Stimulated activated naive CD8-positive, alpha-beta T cell treated with anti-CD3 and anti-CD28 coated beads, Interleukin-15, amount 100 ng/mL, for 72 hours (primary cell): ENCODE results near the gene GRIK1.

Source experiments
- ATAC-seq: fragments of 150-1000 bp; cut with Tn5 transposase; 2 replicates; pipeline ENCODE4 v1.10.0; 2021; ENCODE audit warnings: mild to moderate bottlenecking, moderate library complexity
- DNase-seq, 2 donors: peaks; one replicate each; pipeline ENCODE4 v3.0.0; 2021 to 2022
- H3K27ac Mint-ChIP-seq, 2 donors: one replicate each; pipeline ENCODE4 v1.8.0; 2022; ENCODE audit warnings: mild to moderate bottlenecking in 2 of 2, mixed read lengths in 2 of 2, moderate library complexity in 2 of 2
- H3K27me3 Mint-ChIP-seq: one replicate; pipeline ENCODE4 v1.8.0; 2022; ENCODE audit warnings: mixed read lengths
- H3K4me1 Mint-ChIP-seq: one replicate; pipeline ENCODE4 v1.8.0; 2022; ENCODE audit warnings: mild to moderate bottlenecking, mixed read lengths
- H3K4me3 Mint-ChIP-seq, 2 donors: one replicate each; pipeline ENCODE4 v1.8.0; 2022; ENCODE audit warnings: mild to moderate bottlenecking in 2 of 2, mixed read lengths in 2 of 2, moderate library complexity in 1 of 2
- H3K9me3 Mint-ChIP-seq, 2 donors: one replicate each; pipeline ENCODE4 v1.8.0; 2022; ENCODE audit warnings: mixed read lengths in 2 of 2

Gene GRIK1

GRCh38 chr21:29789393-29789792 lies 150.4 kb downstream of the GRIK1 start:
- Mint-ChIP-seq H3K9me3 (no peaks in the 10 kb centered on the region), H3K4me1 (no peaks in the 10 kb centered on the region), H3K27ac (peak overlapping the region in 1 of 2 donors; percentile 35), H3K4me3 (no peak overlapping the region), H3K27me3 (peaks cover 5% of the 10 kb centered on the region)
- no peak for DNase-seq
- no peak for ATAC-seq

- H3K9me3 Mint-ChIP-seq: no peaks in the 10 kb centered on the region
These were observed 151.0 kb downstream of the GRIK1 start for GRCh38 chr21:29788752-29789151.

DNA sequence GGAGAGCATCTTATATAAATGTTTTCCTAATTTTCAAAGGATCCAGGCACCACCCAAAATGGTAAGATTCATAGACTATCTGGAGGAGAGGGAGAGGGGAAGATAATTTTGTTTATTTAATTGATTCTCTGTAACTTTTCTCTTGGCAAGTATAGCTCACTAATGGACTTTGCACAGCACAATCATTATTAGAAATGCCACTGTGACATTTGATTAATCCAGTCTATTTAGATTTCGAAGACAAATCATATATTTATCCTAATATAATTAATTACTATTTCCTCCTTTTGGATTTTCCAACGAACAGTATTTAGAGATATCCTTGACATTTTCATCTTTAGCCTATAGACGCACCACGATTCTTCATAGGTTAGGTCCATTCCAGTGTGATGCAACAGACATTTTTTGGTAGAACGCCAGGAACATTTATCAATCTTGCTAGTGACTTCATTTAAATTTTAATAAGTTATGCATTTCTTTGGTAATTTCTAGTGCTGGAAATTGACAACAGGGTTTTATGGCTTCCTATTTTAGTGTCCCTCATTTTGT lies 152.4 kb downstream of the GRIK1 start:
- DNase-seq (no peak), ATAC-seq (no peak)
- Mint-ChIP-seq H3K9me3 (no peaks in the 10 kb centered on the region), H3K27ac (no peak overlapping the region), H3K4me1 (no peaks in the 10 kb centered on the region), H3K4me3 (no peak overlapping the region), H3K27me3 (peaks cover 5% of the 10 kb centered on the region)

More at GRCh38 chr21:29788752-29789151, 151.0 kb downstream of the GRIK1 start:
- Mint-ChIP-seq H3K27me3 (peaks cover 5% of the 10 kb centered on the region), H3K4me1 (no peaks in the 10 kb centered on the region), H3K27ac (no peak overlapping the region), H3K4me3 (no peak overlapping the region)
- DNase-seq (no peak), ATAC-seq (no peak)

DNA sequence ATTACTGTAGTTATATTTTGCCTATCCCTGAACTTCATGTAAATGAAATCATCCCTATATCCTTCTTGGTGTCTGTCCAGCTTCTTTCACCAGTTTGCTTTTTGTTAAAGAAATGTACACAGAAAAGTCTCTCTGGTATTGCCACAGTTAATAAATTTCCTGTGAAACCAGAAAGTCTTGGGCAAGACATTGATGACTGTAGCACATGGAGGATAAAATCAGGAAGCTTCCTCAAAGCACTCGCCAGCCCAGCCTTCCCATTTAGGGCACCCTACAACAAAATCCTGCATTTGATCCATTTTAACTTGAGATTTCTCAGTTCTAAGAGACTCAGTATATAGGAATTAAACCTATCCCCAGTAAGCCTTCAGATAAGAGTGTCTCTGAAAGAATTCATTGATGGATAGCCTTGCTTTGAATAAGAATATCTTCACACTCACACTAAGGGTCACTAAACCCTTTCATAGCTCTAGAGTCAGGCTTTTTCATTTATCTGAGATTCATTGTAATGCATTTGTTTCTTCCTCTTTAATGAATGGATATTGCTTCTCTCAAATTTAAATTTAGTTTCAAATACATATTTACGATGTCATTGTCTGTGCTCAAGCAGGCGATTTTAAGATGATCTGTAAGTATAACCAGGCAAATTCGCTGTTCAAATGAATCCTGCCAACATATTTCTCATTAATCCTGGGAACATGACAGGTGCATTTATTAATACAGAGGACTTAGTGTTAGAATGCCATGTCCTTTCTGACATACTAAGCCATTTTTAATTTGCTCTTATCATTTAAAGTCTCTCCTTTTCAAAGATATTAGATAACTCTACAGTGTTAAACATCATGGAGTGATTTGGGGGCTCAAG lies 153.1 kb downstream of the GRIK1 start:
- no peaks in the 10 kb centered on the region for H3K9me3 Mint-ChIP-seq

GRCh38 chr21:29777160-29777559 lies 162.6 kb downstream of the GRIK1 start:
- Mint-ChIP-seq H3K4me3 (no peak overlapping the region), H3K27me3 (peaks cover 8% of the 10 kb centered on the region), H3K9me3 (no peaks in the 10 kb centered on the region), H3K27ac (no peak overlapping the region), H3K4me1 (no peaks in the 10 kb centered on the region)
- DNase-seq: no peak
- ATAC-seq: no peak

More for the DNA sequence above, 153.1 kb downstream of the GRIK1 start:
- Mint-ChIP-seq H3K27me3 (peaks cover 5% of the 10 kb centered on the region), H3K4me3 (no peak overlapping the region), H3K27ac (no peak overlapping the region), H3K4me1 (no peaks in the 10 kb centered on the region)
- ATAC-seq (no peak), DNase-seq (no peak)

GRCh38 chr21:29775462-29775861 lies 164.3 kb downstream of the GRIK1 start:
- H3K4me3 Mint-ChIP-seq: no peak overlapping the region
- H3K27ac Mint-ChIP-seq: no peak overlapping the region
- H3K9me3 Mint-ChIP-seq: no peaks in the 10 kb centered on the region
- no peaks in the 10 kb centered on the region for H3K4me1 Mint-ChIP-seq
- DNase-seq (no peak), ATAC-seq (no peak)
- peaks cover 8% of the 10 kb centered on the region for H3K27me3 Mint-ChIP-seq

DNA sequence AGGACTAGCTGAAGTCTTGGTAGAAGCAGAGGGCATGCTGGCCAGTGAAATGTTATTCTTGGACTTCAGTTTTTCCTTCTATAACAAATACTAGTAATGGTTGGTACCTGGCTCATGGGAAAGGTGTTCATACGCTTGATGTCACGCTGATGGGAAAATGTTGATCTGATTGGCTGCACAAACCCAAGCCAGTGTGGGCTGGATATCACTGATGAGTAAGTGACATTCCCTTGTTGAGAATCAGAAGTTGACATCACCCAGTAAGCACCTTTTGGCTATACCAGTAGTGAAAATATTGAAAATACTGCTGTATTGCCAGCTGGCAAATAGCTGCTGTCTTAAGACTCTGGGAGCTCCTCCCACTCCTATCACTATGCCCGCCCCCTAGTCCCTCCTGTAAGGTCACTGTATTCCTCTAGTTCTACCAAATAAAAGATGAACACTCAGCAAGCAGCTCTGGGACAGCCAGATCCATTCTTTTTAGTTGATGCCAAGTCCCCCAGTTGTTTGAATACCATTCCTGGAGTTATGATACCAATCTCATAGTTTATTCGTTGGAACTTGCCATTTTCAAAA lies 168.2 kb downstream of the GRIK1 start:
- Mint-ChIP-seq H3K27me3 (peaks cover 8% of the 10 kb centered on the region), H3K4me1 (no peaks in the 10 kb centered on the region), H3K27ac (no peak overlapping the region), H3K9me3 (no peaks in the 10 kb centered on the region), H3K4me3 (no peak overlapping the region)
- DNase-seq (no peak), ATAC-seq (no peak)

DNA sequence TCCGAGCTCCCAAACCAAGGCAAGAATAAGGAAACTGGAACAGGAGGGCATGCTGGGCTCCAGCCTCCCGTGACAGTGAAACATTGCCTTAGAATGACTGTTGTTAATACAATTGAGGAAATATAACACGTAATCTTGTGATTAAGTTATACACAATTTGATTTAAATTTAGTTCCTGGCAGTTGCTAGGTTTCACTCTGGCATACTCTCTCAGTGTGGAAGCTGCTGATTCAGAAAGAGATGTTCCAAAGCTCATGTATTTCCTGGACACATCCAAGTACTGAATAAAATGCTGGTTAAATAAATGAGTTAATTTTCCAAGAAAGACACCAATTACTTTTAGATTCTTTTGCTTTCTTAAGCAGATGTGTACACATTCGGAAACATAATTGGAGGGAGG lies 176.1 kb downstream of the GRIK1 start:
- Mint-ChIP-seq H3K4me1 (no peaks in the 10 kb centered on the region), H3K27me3 (peaks cover 16% of the 10 kb centered on the region), H3K9me3 (no peaks in the 10 kb centered on the region), H3K27ac (no peak overlapping the region), H3K4me3 (no peak overlapping the region)
- ATAC-seq (no peak), DNase-seq (no peak)

DNA sequence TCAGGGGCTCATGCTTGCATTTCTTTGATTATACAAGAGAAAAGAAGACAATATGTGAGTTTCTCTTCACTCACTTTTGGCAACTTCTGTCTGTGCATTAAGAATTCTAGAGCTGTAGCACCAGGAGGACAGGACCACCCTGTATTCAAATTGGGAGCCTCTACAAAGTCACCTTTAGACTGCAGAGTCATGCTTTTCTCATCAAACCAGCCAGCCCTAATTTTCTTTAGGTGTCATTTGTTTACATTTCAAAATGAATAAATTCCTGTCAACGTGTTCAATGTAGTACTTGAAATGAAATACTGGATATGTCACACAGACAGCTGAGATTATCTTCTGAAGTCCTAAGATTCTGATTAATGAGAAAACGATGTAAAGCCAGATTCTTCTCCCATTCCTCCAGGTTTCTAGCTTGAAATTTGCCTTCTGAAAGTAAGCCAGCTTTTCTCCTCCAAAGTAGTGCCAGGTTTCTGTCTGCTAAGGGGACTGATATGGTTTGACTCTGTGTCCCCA lies 177.2 kb downstream of the GRIK1 start:
- no peak for ATAC-seq
- no peak overlapping the region for H3K27ac Mint-ChIP-seq
- no peak overlapping the region for H3K4me3 Mint-ChIP-seq

DNA sequence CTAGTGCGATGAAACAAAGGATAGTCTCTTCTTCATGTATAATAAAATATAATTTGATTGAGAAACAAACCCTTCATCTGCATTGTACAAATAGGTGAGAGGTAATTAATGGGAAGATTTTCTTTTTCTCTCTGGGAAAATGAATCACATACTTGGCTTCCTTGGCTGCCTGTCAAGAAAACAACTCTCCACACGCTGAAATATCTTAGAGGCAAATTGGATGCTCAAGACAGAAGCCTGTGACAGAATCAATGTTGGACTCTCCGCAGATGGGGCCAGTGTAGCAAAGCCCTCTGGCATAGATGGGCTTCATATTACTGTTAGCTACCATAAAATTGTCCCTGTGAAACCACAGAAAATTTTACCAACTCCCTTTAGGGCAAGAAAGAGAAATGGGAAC lies 186.6 kb downstream of the GRIK1 start:
- Mint-ChIP-seq H3K9me3 (no peaks in the 10 kb centered on the region), H3K27me3 (peaks cover 8% of the 10 kb centered on the region), H3K4me3 (no peak overlapping the region), H3K27ac (no peak overlapping the region), H3K4me1 (no peaks in the 10 kb centered on the region)
- DNase-seq (no peak), ATAC-seq (no peak)

More for the DNA sequence above, 177.2 kb downstream of the GRIK1 start:
- no peaks in the 10 kb centered on the region for H3K4me1 Mint-ChIP-seq
- H3K9me3 Mint-ChIP-seq: no peaks in the 10 kb centered on the region
- DNase-seq: no peak
- H3K27me3 Mint-ChIP-seq: peaks cover 16% of the 10 kb centered on the region

GRCh38 chr21:29751473-29752185 lies 188.2 kb downstream of the GRIK1 start:
- no peak for ATAC-seq
- DNase-seq: no peak
- H3K4me3 Mint-ChIP-seq: no peak overlapping the region
- peaks cover 15% of the 10 kb centered on the region for H3K27me3 Mint-ChIP-seq
- no peaks in the 10 kb centered on the region for H3K9me3 Mint-ChIP-seq
- no peak overlapping the region for H3K27ac Mint-ChIP-seq
- no peaks in the 10 kb centered on the region for H3K4me1 Mint-ChIP-seq

DNA sequence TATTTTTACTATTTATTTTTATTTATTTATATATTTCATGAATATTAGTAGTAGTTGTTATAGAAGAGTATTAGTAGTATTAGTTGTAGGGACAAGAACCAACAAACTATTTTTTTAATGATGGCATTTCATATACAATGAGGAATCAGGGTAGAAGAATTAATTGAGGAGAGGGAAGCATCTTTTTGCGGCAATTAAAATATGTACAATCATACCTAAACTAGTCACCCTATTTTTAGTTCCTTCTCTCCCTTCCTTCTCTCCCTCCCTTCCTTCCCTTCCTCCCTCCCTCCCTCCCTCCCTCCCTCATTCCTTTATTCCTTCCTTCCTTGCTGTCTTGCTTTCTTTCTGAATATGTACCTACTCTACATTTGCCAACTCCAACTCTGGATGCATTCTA lies 189.8 kb downstream of the GRIK1 start:
- H3K4me3 Mint-ChIP-seq: no peak overlapping the region
- H3K9me3 Mint-ChIP-seq: no peaks in the 10 kb centered on the region
- no peak for ATAC-seq

GRCh38 chr21:29749223-29749622 lies 190.6 kb downstream of the GRIK1 start:
- no peaks in the 10 kb centered on the region for H3K4me1 Mint-ChIP-seq
- no peak overlapping the region for H3K4me3 Mint-ChIP-seq
- peaks cover 7% of the 10 kb centered on the region for H3K27me3 Mint-ChIP-seq
- DNase-seq (no peak), ATAC-seq (no peak)
- no peaks in the 10 kb centered on the region for H3K9me3 Mint-ChIP-seq
- H3K27ac Mint-ChIP-seq: no peak overlapping the region

More for the DNA sequence above, 189.8 kb downstream of the GRIK1 start:
- Mint-ChIP-seq H3K4me1 (no peaks in the 10 kb centered on the region), H3K27ac (no peak overlapping the region), H3K27me3 (peaks cover 7% of the 10 kb centered on the region)
- no peak for DNase-seq

GRCh38 chr21:29748391-29749167 lies 191.2 kb downstream of the GRIK1 start:
- ATAC-seq: no peak

DNA sequence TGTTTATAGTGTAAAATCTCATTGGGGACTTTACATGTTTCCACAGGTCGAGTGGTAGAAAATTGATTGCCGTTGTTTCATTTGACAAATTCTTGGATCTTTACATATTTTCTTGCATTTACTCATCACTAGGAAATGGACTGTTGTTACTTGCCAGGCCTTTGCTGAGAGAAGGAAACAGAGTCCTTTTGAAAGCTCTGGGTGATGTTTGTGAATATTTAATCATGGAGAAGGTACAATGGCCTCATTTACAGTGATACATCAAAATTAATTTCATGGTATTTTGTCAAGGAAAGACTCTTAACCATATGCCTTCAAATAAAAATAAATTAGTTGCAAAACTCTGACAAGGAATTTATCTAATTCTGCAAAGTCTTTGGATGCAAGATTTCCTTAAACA lies 198.0 kb downstream of the GRIK1 start:
- no peak for ATAC-seq
- no peaks in the 10 kb centered on the region for H3K9me3 Mint-ChIP-seq
- DNase-seq: no peak
- no peaks in the 10 kb centered on the region for H3K4me1 Mint-ChIP-seq
- H3K4me3 Mint-ChIP-seq: no peak overlapping the region
- no peak overlapping the region for H3K27ac Mint-ChIP-seq
- no peaks in the 10 kb centered on the region for H3K27me3 Mint-ChIP-seq

More at GRCh38 chr21:29748391-29749167, 191.2 kb downstream of the GRIK1 start:
- Mint-ChIP-seq H3K27ac (no peak overlapping the region), H3K9me3 (no peaks in the 10 kb centered on the region), H3K4me3 (no peak overlapping the region), H3K4me1 (no peaks in the 10 kb centered on the region), H3K27me3 (peaks cover 7% of the 10 kb centered on the region)
- no peak for DNase-seq
